ENCODE data around the gene C2orf92. TPM values are rescaled to one million over a fixed set of nuclear protein-coding genes. Genes with fewer than 3 reads are reported as not detected.

The C2orf92 gene
- total and polyA plus RNA-seq, 8 donors, result 7.6 to 30.9 (median 25.5) TPM

DNA sequence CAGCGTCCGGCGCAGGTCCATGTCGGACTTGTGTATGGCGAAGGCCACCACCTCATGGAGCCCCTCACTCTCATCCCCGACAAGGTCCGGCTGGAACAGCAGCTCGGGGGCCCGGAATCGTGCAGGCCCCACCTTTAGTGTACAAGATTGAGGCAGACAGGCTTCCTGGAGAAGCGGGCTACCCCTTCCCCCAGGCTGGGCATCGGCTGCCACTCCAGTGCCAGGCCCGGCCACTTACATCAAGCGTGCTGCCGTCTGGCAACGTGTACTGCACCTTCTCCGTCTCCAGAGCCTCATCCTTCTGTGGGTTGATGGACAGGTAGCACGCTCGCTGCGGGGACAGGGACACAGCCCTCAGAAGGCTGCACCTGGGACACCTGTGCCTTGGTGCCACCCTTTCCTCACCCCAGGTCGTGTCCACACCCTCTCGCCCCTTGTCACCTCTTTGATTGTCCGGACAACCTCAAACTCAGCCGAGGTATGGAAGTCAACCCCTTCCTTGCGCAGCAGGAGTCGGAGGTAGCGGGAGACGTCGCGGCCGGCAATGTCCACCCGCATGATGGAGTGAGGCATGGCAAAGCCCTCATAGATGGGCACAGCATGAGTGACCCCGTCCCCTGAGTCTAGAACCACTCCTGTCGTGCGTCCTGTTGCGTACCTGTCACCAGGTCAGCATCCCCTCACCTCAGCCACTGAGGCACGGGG is 11.4 kb upstream of the C2orf92 start:
- Histone ChIP-seq H3K4me3 (no peak overlapping the region), H3K4me1 (peaks cover 0 to 27% of the 10 kb centered on the region in 2 donors), H3K27me3 (no peaks in the 10 kb centered on the region), H3K36me3 (peaks cover 0 to 59% of the 10 kb centered on the region in 2 donors), H3K9me3 (no peaks in the 10 kb centered on the region), H3K27ac (no peak overlapping the region)
- intact Hi-C loops (cut with DNase I), result no loop called here
- TF ChIP-seq, protein P1, sequence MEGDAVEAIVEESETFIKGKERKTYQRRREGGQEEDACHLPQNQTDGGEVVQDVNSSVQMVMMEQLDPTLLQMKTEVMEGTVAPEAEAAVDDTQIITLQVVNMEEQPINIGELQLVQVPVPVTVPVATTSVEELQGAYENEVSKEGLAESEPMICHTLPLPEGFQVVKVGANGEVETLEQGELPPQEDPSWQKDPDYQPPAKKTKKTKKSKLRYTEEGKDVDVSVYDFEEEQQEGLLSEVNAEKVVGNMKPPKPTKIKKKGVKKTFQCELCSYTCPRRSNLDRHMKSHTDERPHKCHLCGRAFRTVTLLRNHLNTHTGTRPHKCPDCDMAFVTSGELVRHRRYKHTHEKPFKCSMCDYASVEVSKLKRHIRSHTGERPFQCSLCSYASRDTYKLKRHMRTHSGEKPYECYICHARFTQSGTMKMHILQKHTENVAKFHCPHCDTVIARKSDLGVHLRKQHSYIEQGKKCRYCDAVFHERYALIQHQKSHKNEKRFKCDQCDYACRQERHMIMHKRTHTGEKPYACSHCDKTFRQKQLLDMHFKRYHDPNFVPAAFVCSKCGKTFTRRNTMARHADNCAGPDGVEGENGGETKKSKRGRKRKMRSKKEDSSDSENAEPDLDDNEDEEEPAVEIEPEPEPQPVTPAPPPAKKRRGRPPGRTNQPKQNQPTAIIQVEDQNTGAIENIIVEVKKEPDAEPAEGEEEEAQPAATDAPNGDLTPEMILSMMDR (IDR thresholded peaks at IDR 0.05), result no peak
- ATAC-seq, result no peak
- DNase-seq, result peak in 1 of 4 donors; percentile 68

DNA sequence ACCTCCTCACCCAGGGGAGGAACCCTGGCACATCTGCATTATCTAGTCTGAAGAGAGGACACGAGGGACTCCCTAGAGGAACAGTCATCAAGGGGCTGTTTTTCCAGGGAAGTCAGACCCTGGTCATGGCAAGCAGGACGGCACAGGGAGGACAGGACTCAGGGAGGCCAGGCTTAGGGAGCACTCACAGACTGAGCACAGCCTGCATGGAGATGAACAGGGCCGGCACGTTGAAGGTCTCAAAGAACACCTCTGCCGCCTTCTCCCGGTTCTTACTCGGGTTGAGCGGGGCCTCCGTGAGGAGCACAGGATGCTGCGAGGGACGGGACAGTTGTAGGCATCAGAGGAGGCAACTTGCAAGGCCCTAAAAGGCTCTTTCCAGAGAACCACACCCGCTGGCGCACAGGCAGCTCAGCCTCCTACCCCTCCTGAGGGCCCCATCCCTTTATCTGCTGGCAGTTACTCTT is 10.8 kb upstream of the C2orf92 start:
- no peak overlapping the region for H3K27ac ChIP-seq
- no peaks in the 10 kb centered on the region for H3K9me3 ChIP-seq
- ATAC-seq (no peak), DNase-seq (peak in 1 of 4 donors; percentile 65)
- peaks cover 0 to 30% of the 10 kb centered on the region in 2 donors for H3K4me1 ChIP-seq
- no peaks in the 10 kb centered on the region for H3K27me3 ChIP-seq
- TF ChIP-seq, protein P1 (IDR thresholded peaks at IDR 0.05), result no peak
- H3K36me3 ChIP-seq, result peaks cover 0 to 59% of the 10 kb centered on the region in 2 donors
- H3K4me3 ChIP-seq, result no peak overlapping the region
- intact Hi-C loops (cut with DNase I), result no loop called here

DNA sequence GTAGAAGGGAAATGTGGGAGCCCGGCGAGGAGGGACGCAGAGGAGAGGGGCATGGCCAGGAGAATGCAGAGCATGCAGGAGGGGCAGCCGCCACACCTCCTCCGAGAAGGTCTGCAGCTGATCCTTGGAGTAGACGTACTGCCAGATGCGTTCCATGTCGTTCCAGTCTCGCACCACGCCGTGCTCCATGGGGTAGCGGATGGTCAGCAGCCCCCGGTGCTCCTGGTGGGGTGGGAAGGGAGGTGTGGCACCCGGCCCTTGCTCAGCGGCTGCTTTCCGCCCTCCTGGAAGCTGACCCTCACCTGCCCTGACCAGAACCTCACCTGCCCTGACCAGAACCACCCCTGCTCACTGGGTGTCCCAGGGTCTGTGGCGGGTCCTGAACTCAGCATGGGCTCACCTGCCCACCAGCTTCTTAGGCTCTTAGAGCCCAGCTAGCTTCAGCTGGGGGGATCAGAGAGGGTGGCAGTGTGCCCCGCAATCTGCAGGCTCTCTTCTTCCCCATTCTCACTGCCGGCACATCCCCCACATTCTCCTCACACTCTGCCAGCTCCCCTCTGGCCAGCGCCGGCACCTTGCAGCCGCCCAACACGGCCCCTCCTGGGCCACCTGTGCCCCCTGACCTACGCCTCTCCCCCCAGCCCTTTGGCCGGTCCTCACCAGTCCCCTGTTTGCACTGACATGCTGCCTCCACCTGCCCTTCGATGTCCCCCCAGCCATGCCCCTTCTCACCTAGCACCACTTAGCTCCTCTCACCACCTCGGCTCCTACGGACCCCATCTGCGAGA is 10.1 kb upstream of the C2orf92 start:
- Histone ChIP-seq H3K36me3 (peaks cover 0 to 54% of the 10 kb centered on the region in 2 donors), H3K27me3 (no peaks in the 10 kb centered on the region), H3K4me1 (peaks cover 0 to 30% of the 10 kb centered on the region in 2 donors), H3K9me3 (no peaks in the 10 kb centered on the region), H3K27ac (no peak overlapping the region), H3K4me3 (no peak overlapping the region)
- no peak for ATAC-seq
- intact Hi-C loops (cut with DNase I), result no loop called here
- DNase-seq, result peak in 1 of 4 donors; percentile 71
- TF ChIP-seq, protein P1 (IDR thresholded peaks at IDR 0.05), result no peak

DNA sequence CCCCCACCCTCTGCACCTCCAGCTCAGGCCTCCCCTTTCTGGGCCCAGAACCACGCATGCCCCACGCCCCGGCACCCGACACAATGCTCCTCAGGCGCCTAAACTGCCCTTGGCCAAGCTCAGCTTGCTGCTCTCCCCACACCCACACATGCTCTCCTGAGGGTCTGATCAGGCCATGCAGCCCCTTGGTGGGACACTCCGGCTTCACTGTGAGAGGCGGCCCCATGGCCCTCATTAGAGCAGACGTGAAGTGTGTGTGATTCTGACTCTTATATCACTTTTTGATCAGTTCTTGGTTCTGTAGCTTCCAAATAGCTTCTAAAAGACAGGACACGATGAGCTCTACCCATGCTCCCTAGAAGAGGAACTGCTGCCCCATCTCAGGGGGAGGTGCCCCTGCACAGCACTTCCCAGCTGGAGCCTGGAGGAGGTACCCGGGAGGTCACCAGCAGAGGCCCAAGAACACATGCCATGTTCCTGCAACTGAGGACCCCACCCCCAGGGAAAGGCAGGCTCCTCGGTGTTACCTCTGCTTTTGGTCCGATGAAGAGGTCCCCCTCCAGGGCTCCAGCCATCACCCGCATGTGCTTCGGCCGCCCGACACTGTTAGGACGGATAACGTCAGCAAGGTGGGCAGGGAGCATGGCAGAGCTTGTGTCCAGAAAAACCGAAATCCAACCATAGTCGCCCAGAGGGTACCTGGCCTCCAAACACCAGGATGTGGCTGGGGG is 9.3 kb upstream of the C2orf92 start:
- H3K36me3 ChIP-seq, result peaks cover 0 to 50% of the 10 kb centered on the region in 2 donors
- H3K27me3 ChIP-seq, result no peaks in the 10 kb centered on the region
- peaks cover 0 to 37% of the 10 kb centered on the region in 2 donors for H3K4me1 ChIP-seq
- intact Hi-C loops (cut with DNase I), result no loop called here
- H3K4me3 ChIP-seq, result no peak overlapping the region
- TF ChIP-seq, protein P1 (IDR thresholded peaks at IDR 0.05), result no peak
- ATAC-seq (no peak), DNase-seq (no peak)
- no peak overlapping the region for H3K27ac ChIP-seq
- no peaks in the 10 kb centered on the region for H3K9me3 ChIP-seq
